ENCODE results near the gene HDAC4. TPM values are rescaled to one million over a fixed set of nuclear protein-coding genes. Genes with fewer than 3 reads are reported as not detected.
A peak's percentile ranks its signal among the peaks of the same experiment; 100 is the strongest.
"Not testable (repeated sequence)": the region's sequence is repeated elsewhere in the genome, so short reads cannot be mapped to it uniquely, and the experiment has no call there.

Gene HDAC4
- total RNA-seq, 1 experiment from 2014 or later = 32.0 TPM

DNA sequence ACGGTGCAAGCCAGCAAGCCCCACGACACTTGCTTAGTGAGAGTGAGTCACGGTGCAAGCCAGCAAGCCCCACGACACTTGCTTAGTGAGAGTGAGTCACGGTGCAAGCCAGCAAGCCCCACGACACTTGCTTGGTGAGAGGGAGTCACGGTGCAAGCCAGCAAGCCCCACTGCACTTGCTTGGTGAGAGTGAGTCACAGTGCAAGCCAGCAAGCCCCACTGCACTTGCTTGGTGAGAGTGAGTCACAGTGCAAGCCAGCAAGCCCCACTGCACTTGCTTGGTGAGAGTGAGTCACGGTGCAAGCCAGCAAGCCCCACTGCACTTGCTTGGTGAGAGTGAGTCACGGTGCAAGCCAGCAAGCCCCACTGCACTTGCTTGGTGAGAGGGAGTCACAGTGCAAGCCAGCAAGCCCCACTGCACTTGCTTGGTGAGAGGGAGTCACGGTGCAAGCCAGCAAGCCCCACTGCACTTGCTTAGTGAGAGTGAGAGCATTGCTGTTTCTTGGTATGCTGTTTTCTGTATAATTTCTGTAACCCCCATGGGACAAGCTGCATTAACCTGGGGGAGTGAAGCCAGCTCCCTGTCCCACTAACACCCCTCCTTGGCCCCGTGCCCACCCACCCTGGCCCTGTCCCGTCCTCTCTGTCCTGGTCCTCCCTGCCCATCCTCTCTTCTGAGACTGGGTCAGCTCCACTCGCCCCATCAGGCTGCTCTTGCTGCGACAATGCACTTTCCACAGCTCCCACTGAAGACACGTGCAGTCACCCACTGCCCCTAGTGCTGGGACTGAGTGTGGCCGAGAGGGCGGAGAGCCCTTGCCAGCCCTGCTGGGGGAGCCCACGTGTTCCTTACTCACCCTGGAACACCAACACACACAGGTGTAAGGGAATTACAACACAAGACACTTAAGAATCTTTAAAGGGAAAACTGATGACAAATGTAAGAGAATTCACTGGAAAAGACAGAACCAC, 331.2 kb downstream of the HDAC4 start:
- H2BK5ac ChIP-seq (ENCODE audit: insufficient read length, low read length); H3K79me2 ChIP-seq (ENCODE audit: insufficient read depth, low read length); H3K9ac ChIP-seq (ENCODE audit: extremely low read depth, insufficient read length, low read length); H4K91ac ChIP-seq (ENCODE audit: insufficient read length, low read depth, low read length); H3K56ac ChIP-seq (ENCODE audit: insufficient read length, low read depth, low read length); H3K4me2 ChIP-seq (ENCODE audit: insufficient read depth, insufficient read length, low read length); H2AFZ ChIP-seq (ENCODE audit: low read length); H2BK15ac ChIP-seq (ENCODE audit: low read depth, low read length); H3K4me3 Mint-ChIP-seq; H3K4me1 ChIP-seq (ENCODE audit: insufficient read depth, low read length); H4K5ac ChIP-seq (ENCODE audit: insufficient read length, low read depth, low read length); H3K9me3 Mint-ChIP-seq; H4K8ac ChIP-seq (replicated peaks; ENCODE audit: insufficient read length, low read depth, low read length); H3K18ac ChIP-seq (ENCODE audit: insufficient read length, low read depth, low read length); H3K23ac ChIP-seq (ENCODE audit: insufficient read length, low read depth, low read length); H3K14ac ChIP-seq (ENCODE audit: insufficient read depth, low read length); H3K4me1 Mint-ChIP-seq; H3T11ph ChIP-seq (ENCODE audit: low read length); H3K27me3 Mint-ChIP-seq (ENCODE audit: low read depth); DNase-seq; H3K79me1 ChIP-seq (ENCODE audit: insufficient read depth, low read depth, low read length, poor library complexity, severe bottlenecking); H2BK20ac ChIP-seq (ENCODE audit: low read depth, low read length, poor library complexity, severe bottlenecking); H2AK5ac ChIP-seq (ENCODE audit: insufficient read length, low read length); H3K4ac ChIP-seq (ENCODE audit: low read depth, low read length); H4K20me1 ChIP-seq (ENCODE audit: control insufficient read depth, insufficient read depth, insufficient read length); H3K9me3 ChIP-seq (ENCODE audit: control insufficient read depth, low read depth, low read length); H3K23me2 ChIP-seq (ENCODE audit: insufficient read length, low read depth, low read length, poor library complexity, severe bottlenecking); H2BK120ac ChIP-seq (ENCODE audit: low read depth, low read length, poor library complexity, severe bottlenecking); H3K27me3 ChIP-seq (ENCODE audit: insufficient read depth, low read length); H3K27ac ChIP-seq (ENCODE audit: insufficient read length, low read depth, low read length); H2BK12ac ChIP-seq (ENCODE audit: insufficient read length, low read depth, low read length): not testable (repeated sequence)
- no CpG with 5 or more reads among the region's 18 CpGs for WGBS (ENCODE audit: extremely low coverage, insufficient read length, low lambda C conversion rate)
- TF ChIP-seq, protein P1, sequence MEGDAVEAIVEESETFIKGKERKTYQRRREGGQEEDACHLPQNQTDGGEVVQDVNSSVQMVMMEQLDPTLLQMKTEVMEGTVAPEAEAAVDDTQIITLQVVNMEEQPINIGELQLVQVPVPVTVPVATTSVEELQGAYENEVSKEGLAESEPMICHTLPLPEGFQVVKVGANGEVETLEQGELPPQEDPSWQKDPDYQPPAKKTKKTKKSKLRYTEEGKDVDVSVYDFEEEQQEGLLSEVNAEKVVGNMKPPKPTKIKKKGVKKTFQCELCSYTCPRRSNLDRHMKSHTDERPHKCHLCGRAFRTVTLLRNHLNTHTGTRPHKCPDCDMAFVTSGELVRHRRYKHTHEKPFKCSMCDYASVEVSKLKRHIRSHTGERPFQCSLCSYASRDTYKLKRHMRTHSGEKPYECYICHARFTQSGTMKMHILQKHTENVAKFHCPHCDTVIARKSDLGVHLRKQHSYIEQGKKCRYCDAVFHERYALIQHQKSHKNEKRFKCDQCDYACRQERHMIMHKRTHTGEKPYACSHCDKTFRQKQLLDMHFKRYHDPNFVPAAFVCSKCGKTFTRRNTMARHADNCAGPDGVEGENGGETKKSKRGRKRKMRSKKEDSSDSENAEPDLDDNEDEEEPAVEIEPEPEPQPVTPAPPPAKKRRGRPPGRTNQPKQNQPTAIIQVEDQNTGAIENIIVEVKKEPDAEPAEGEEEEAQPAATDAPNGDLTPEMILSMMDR (conservative IDR thresholded peaks at IDR 0.05) = peak; percentile 41
- H3K27ac Mint-ChIP-seq = peak overlapping the region in 1 of 3 experiments; percentile 25; a peak in 1 of 7 replicates
- peaks cover 17 to 44% (median 37%) of the 10 kb centered on the region in 3 experiments for H3K36me3 Mint-ChIP-seq (ENCODE audit: insufficient read depth in 1 of 3, low read depth in 3 of 3)
